Liver (tissue), 9 donors: ENCODE measurements around the gene CORO7. TPM values are rescaled to one million over a fixed set of nuclear protein-coding genes. Genes with fewer than 3 reads are reported as not detected.
A peak's percentile ranks its signal among the peaks of the same experiment; 100 is the strongest.
"Not testable (repeated sequence)": the region's sequence is repeated elsewhere in the genome, so short reads cannot be mapped to it uniquely, and the experiment has no call there.

Experiments
- DNase-seq: peaks from one replicate; pipeline ENCODE4 v3.0.0-alpha.2; 2017; ENCODE audit warnings: low spot score
- H3K27ac ChIP-seq, 2 donors: one replicate each; pipeline ENCODE4 v1.7.0; 2013; ENCODE audit warnings: inconsistent platforms in 2 of 2, low read length in 2 of 2, control low read depth in 1 of 2, low read depth in 1 of 2, mild to moderate bottlenecking in 1 of 2
- H3K27me3 ChIP-seq, 4 donors: one replicate each; pipeline versions ENCODE4 v1.6.1 to v1.7.0; 2013; ENCODE audit warnings: low read length in 3 of 4, inconsistent platforms in 1 of 4, mild to moderate bottlenecking in 1 of 4, moderate library complexity in 1 of 4; ENCODE audit not compliant: control insufficient read depth in 4 of 4, insufficient read depth in 4 of 4
- H3K36me3 ChIP-seq, 4 donors: one replicate each; pipeline versions ENCODE4 v1.6.1 to v1.7.0; 2013; ENCODE audit warnings: low read length in 3 of 4, mild to moderate bottlenecking in 3 of 4, low read depth in 1 of 4, moderate library complexity in 1 of 4; ENCODE audit not compliant: control insufficient read depth in 4 of 4, insufficient read depth in 3 of 4
- H3K4me1 ChIP-seq, 4 donors: one replicate each; pipeline versions ENCODE4 v1.6.1 to v1.7.0; 2013; ENCODE audit warnings: low read length in 3 of 4, mild to moderate bottlenecking in 3 of 4, moderate library complexity in 1 of 4; ENCODE audit not compliant: control insufficient read depth in 4 of 4, insufficient read depth in 4 of 4
- H3K4me3 ChIP-seq, 3 donors: one replicate each; pipeline versions ENCODE4 v1.6.1 to v1.7.0; 2013; ENCODE audit warnings: low read length in 3 of 3, control low read depth in 1 of 3, low read depth in 1 of 3, mild to moderate bottlenecking in 1 of 3
- H3K9ac ChIP-seq, 2 donors: one replicate each; pipeline ENCODE4 v1.7.0; 2013; ENCODE audit warnings: low read length in 2 of 2, mild to moderate bottlenecking in 2 of 2, moderate library complexity in 2 of 2, control low read depth in 1 of 2, low read depth in 1 of 2
- H3K9me3 ChIP-seq, 4 donors: one replicate each; pipeline versions ENCODE4 v1.6.1 to v1.7.0; 2013; ENCODE audit warnings: low read length in 3 of 4; ENCODE audit not compliant: control insufficient read depth in 4 of 4
- FOXA1 ChIP-seq: IDR thresholded peaks from 2 replicates; pipeline ENCODE4 v1.6.1; 2016; ENCODE audit warnings: antibody characterized with exemption
- FOXA2 ChIP-seq: IDR thresholded peaks from 2 replicates; pipeline ENCODE4 v1.6.1; 2016; ENCODE audit warnings: antibody characterized with exemption
- GABPA ChIP-seq, 2 donors: IDR thresholded peaks in 1 of 2; conservative IDR thresholded peaks in 1 of 2; 2 replicates each; pipeline ENCODE4 v1.6.1; 2016; ENCODE audit warnings: antibody characterized with exemption in 2 of 2, mild to moderate bottlenecking in 1 of 2, moderate library complexity in 1 of 2
- HNF4A ChIP-seq, 2 donors: conservative IDR thresholded peaks; 2 replicates each; pipeline ENCODE4 v1.6.1; 2016; ENCODE audit warnings: antibody characterized with exemption in 2 of 2, mild to moderate bottlenecking in 2 of 2
- JUND ChIP-seq, 2 donors: IDR thresholded peaks; 2 replicates each; pipeline ENCODE4 v1.6.1; 2016; ENCODE audit warnings: antibody characterized with exemption in 2 of 2
- NR2F2 ChIP-seq: IDR thresholded peaks from 2 replicates; pipeline ENCODE4 v1.6.1; 2016; ENCODE audit warnings: antibody characterized with exemption
- RAD21 ChIP-seq, 2 donors: IDR thresholded peaks; 2 replicates each; pipeline ENCODE4 v1.6.1; 2016; ENCODE audit warnings: antibody characterized with exemption in 2 of 2, mild to moderate bottlenecking in 2 of 2
- RXRA ChIP-seq, 2 donors: IDR thresholded peaks; 2 replicates each; pipeline ENCODE4 v1.6.1; 2017 to 2018; ENCODE audit warnings: antibody characterized with exemption in 2 of 2, mild to moderate bottlenecking in 1 of 2
- SP1 ChIP-seq: IDR thresholded peaks from 2 replicates; pipeline ENCODE4 v1.6.1; 2018; ENCODE audit warnings: antibody characterized with exemption, mild to moderate bottlenecking
- TAF1 ChIP-seq: conservative IDR thresholded peaks from 2 replicates; pipeline ENCODE4 v1.6.1; 2016; ENCODE audit warnings: antibody characterized with exemption, mild to moderate bottlenecking
- YY1 ChIP-seq: IDR thresholded peaks from 2 replicates; pipeline ENCODE4 v1.6.1; 2016; ENCODE audit warnings: antibody characterized with exemption, mild to moderate bottlenecking
- WGBS: extraction: QIAGEN DNeasy Blood & Tissue Kit; methylation state at CpG from one replicate; pipeline ENCODE4 v1.1.7; 2013; 5-methylcytosine and 5-hydroxymethylcytosine counted together
- polyA plus RNA-seq, 2 donors: library from polyadenylated mRNA; stranded (reverse) in 1 of 2; unstranded in 1 of 2; fragments of 200-250 nt in 1 of 2; fragments of >200 nt in 1 of 2; fragmentation: Nextera tagmentation in 1 of 2; extraction: Ambion mirVana in 1 of 2; gene quantifications; one replicate each; pipeline versions ENCODE4 v1.2.1 to v1.2.3, GENCODE V29; 2013 to 2015
- total RNA-seq, 2 donors: library from RNA; depleted of rRNA; stranded (reverse); fragments of >200 nt; gene quantifications; one replicate each; pipeline ENCODE4 v1.2.3, GENCODE V29; 2014
- TF ChIP-seq, protein P1 (sequence below): IDR thresholded peaks from 2 replicates; pipeline ENCODE4 v1.6.1; 2016; ENCODE audit warnings: antibody characterized with exemption
- TF ChIP-seq, protein P2 (sequence below): fragments of 150-350 bp; IDR thresholded peaks from 2 replicates; pipeline ENCODE4 v1.5.1; 2017; ENCODE audit warnings: improper control_type of control experiment, low read depth, low read length; ENCODE audit not compliant: missing input control
- donor health status: healthy.
- donor health status: healthy.
- donor health status: healthy.
- donor health status: healthy.
- donor health status: healthy.

CORO7 gene
- total and polyA plus RNA-seq, 4 donors: 7.3 to 21.5 (median 13.0) TPM

DNA sequence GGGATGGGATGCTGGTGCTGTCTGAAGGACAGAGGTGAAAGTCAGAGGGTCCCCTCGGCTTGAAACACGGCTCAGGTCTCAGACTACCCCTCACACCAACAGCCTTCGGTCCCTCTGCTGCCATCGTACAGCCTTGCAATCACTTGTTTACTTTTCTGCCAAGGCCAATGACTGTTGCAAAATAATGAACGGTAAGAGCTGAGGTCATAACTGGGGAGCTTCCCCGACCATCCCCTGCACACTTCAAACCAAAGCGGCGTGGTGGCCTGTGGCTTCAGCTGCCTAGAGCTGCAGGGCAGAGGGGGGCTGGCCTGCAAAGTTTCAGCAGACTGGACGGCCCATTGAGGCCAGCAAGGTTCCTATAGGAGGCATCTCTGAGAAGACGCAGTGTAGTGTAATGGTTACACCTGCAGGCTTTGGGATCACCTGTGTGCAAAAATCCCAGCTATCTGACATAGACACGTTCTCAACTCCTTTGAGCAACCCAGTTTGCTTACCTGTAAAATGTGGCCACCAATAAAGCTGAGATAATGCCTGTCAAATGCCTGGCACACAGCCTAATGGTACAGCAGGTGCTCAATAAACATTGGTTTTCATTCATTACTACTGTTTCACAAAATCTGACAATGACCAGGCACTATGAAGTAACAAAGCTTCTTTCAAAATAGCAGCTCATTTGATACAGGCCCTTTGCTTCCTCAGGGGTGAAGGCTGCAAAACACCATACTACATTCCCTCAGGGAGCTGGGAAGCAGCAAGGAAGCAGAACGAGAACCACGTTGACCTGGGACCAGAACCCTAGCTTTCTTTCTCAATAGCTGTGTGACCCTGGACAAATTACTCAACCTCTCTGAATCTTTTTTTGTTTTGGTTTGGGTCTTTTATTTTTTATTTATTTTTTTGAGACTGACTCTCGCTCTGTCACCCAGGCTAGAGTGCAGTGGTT is 70.3 kb downstream of the CORO7 start:
- WGBS: 28% methylated on average over 14 of the region's 14 CpGs
- H3K27ac ChIP-seq: peak overlapping the region; percentile 79 to 94
- peaks cover 0 to 4% (median 0%) of the 10 kb centered on the region in 4 donors for H3K36me3 ChIP-seq
- no peak overlapping the region for H3K9ac ChIP-seq
- peaks cover 12 to 51% (median 36%) of the 10 kb centered on the region in 4 donors for H3K4me1 ChIP-seq
- TF ChIP-seq RXRA (IDR thresholded peaks at IDR 0.05) (peak; percentile 47 to 70), GABPA (IDR thresholded peaks at IDR 0.05 in 1 of 2, conservative IDR thresholded peaks at IDR 0.05 in 1 of 2) (no peak), SP1 (peak; percentile 69), FOXA1 (peak; percentile 99), JUND (IDR thresholded peaks at IDR 0.05) (peak; percentile 72 to 76), NR2F2 (no peak), RAD21 (IDR thresholded peaks at IDR 0.05) (peak in 1 of 2 donors; percentile 18), FOXA2 (peak; percentile 99), HNF4A (conservative IDR thresholded peaks at IDR 0.05) (peak; percentile 25 to 58), YY1 (peak; percentile 78)
- TF ChIP-seq, protein P1, sequence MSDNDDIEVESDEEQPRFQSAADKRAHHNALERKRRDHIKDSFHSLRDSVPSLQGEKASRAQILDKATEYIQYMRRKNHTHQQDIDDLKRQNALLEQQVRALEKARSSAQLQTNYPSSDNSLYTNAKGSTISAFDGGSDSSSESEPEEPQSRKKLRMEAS: no peak
- no peaks in the 10 kb centered on the region for H3K9me3 ChIP-seq
- DNase-seq: no peak
- no peak overlapping the region for H3K4me3 ChIP-seq
- no peaks in the 10 kb centered on the region for H3K27me3 ChIP-seq

DNA sequence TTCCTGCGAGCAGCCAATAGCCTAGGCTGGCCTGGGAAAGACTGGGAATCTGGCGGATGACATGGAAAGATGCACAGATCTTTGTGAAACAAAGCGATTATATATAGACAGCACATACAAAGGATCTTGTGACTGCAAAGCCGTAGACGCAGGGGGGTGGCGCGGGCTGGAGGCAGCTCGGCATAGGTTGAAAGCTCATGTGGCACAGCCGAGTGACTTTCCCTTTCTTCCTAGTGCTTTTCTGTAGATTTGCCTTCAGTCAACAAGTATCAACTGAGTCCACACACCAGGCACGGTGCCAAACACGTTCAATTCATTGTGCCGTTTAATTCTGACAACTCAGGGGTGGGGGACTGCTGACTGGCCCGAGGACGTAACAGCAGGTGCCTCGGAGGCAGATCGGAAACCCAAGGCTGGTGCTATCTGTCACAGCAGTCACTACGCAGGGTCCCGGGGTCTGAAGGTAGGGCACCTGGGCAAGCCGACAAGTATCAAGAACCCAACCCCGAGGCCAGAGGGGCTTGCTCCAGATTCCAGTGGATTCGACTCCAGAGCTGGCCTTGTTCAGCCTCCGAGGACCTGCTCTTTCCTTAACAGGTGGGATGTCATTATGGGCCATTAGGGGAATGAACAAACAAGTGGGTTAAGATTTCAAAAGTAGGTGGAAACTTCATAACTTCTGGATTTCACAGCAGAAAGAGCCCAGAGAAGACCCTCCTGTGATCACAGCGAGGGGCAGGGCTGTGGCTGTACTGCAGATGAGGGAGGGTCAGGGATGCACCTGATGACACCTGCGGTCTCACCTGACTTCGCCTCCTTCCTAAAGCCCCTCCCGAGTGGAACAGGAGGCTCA is 71.2 kb downstream of the CORO7 start:
- Histone ChIP-seq H3K9me3 (no peaks in the 10 kb centered on the region), H3K27ac (peak overlapping the region; percentile 79 to 94), H3K36me3 (peaks cover 0 to 10% (median 5%) of the 10 kb centered on the region in 4 donors), H3K9ac (no peak overlapping the region), H3K4me3 (no peak overlapping the region), H3K4me1 (peaks cover 12 to 46% (median 34%) of the 10 kb centered on the region in 4 donors), H3K27me3 (no peaks in the 10 kb centered on the region)
- TF ChIP-seq YY1: no peak
- TF ChIP-seq TAF1: no peak
- TF ChIP-seq, protein P2, sequence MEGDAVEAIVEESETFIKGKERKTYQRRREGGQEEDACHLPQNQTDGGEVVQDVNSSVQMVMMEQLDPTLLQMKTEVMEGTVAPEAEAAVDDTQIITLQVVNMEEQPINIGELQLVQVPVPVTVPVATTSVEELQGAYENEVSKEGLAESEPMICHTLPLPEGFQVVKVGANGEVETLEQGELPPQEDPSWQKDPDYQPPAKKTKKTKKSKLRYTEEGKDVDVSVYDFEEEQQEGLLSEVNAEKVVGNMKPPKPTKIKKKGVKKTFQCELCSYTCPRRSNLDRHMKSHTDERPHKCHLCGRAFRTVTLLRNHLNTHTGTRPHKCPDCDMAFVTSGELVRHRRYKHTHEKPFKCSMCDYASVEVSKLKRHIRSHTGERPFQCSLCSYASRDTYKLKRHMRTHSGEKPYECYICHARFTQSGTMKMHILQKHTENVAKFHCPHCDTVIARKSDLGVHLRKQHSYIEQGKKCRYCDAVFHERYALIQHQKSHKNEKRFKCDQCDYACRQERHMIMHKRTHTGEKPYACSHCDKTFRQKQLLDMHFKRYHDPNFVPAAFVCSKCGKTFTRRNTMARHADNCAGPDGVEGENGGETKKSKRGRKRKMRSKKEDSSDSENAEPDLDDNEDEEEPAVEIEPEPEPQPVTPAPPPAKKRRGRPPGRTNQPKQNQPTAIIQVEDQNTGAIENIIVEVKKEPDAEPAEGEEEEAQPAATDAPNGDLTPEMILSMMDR: no peak
- WGBS: 74% methylated on average over 26 of the region's 26 CpGs
- DNase-seq: no peak

DNA sequence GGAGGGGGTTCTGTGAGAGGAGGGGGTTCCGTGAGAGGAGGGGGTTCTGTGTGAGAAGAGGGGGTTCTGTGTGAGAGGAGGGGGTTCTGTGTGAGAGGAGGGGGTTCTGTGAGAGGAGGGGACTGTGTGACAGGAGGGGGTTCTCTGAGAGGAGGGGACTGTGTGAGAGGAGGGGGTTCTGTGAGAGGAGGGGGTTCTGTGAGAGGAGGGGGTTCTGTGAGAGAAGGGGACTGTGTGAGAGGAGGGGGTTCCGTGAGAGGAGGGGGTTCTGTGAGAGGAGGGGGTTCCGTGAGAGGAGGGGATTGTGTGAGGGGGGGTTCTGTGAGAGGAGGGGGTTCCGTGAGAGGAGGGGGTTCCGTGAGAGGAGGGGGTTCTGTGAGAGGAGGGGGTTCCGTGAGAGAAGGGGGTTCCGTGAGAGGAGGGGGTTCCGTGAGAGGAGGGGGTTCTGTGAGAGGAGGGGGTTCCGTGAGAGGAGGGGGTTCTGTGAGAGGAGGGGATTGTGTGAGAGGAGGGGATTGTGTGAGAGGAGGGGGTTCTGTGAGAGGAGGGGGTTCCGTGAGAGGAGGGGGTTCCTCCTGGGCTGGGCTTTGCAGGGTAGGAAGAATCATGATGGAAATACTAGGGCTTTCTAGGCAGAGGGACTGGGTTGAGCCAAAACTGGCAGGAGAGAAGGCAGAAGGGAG is 72.0 kb downstream of the CORO7 start:
- 63% methylated on average over 10 of the region's 10 CpGs for WGBS
- H3K4me3 ChIP-seq, H3K9ac ChIP-seq, H3K27me3 ChIP-seq, DNase-seq, H3K9me3 ChIP-seq: not testable (repeated sequence)
- H3K27ac ChIP-seq: peak overlapping the region; percentile 79 to 94
- H3K4me1 ChIP-seq: peaks cover 10 to 40% (median 34%) of the 10 kb centered on the region in 4 donors
- peaks cover 0 to 12% (median 8%) of the 10 kb centered on the region in 4 donors for H3K36me3 ChIP-seq
